ENCODE measurements around the gene FBXW4.

Gene FBXW4

DNA sequence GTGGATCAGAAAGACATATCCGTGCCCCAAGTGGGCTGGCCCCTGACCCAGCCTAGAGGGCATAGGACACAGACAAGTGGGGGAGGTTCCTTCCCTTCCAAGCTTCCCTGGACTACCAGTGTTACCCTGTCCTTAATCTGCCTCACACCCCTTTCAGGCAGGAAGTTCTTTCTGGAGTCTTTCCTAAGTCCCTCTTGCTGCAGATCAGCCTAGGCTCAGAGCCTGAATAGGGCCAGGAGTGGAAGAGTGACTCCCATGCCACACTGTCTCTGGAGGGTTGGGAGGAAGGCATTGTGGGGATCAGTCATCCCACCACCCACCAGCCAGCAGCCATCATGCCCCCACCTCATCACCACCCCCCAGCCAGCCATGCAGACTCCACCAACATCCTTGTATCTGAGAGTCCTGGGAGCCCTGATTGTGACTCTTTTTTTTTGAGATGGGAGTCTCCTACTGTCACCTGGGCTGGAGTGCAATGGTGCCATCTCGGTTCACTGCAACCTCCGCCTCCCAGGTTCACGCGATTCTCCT is 129.5 kb downstream of the FBXW4 start:
- DNase-seq: no peak

DNA sequence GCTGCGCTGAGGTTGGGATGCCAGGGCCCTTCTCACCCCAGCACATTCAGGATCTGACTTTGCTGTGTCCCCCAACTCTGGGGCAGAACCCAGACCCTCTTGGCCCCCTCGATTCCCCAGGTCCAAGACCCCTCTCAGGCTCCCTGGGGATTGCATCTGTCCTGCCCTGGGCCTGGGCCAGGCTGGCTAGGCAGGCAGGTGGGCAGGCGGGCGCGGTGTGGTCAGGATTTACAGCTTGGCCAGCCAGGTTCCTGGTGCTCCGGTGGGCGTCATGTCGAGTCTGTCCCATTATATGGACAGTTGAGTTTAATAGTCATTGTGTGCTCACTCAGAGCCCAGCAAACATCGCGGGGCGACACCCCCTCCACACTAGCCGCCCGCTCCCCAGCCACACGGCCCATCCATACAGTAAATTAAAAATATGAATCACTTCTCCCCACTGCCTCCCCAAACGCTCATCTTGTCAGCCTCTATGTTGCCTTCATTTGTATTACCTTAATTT is 130.4 kb downstream of the FBXW4 start:
- DNase-seq: no peak

DNA sequence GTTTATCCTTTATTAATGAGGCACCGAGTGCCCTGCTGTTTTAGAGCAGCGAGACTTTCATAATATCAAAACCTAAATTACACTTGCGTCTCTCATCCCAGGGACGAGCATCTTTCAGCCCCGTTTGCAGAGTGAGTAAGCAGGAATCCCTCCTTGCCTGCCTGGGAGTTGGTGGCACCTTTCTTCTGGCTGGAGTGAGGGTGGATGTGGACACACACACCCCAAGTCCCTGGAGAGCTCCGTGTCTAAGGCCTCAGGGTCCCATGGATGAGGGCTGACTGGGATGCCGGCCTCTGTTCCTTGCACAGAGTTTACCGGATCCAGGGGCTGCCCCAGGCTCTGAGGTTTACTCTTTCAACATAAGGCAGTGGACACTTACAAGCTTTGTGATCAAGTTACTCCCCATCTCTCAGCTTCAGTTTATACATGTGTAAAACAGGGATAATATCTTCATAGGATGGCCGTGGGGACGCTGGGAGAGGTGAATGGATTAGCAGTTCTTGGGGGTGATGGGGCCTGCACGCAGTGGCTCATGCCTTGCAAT is 131.4 kb downstream of the FBXW4 start:
- DNase-seq: no peak

DNA sequence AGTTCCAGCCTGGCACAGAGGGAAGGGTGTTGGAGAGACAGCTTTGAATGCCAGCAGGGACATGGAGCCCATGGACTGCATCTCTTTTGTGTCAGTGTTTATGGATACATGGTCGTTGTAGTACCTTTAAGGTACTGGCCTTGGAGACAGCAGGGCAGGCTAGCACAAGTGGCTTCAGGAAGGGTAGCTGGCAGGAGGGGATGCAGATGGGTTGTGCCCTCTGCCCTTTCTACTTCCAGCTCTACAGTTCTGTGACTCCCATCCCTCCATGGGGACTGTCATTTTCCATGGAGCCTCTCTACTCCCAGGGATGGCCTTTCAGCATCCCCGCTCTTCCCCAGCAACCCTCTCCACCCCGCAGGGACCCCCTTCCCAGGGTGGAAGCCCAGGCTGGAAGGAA is 132.0 kb downstream of the FBXW4 start:
- DNase-seq: no peak

DNA sequence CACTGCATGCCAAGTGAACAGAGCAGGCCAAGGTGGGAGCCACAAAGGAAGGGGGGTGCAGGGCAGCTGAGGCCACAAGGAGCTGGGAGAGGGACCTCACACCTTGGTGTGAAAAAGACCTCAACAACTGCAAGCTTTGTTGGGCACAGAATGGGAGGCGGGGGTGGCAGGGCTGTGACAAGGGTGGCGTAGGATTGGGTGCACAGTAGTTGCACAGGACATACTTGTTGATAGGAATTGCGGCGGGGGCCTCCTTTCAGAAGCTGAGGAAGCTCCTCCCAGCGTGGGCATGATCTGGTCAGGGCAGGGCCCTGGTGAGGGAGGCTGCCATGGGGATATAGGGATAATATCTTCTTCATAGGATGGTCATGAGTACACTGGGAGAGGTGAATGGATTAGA is 132.7 kb downstream of the FBXW4 start:
- no peak for DNase-seq

DNA sequence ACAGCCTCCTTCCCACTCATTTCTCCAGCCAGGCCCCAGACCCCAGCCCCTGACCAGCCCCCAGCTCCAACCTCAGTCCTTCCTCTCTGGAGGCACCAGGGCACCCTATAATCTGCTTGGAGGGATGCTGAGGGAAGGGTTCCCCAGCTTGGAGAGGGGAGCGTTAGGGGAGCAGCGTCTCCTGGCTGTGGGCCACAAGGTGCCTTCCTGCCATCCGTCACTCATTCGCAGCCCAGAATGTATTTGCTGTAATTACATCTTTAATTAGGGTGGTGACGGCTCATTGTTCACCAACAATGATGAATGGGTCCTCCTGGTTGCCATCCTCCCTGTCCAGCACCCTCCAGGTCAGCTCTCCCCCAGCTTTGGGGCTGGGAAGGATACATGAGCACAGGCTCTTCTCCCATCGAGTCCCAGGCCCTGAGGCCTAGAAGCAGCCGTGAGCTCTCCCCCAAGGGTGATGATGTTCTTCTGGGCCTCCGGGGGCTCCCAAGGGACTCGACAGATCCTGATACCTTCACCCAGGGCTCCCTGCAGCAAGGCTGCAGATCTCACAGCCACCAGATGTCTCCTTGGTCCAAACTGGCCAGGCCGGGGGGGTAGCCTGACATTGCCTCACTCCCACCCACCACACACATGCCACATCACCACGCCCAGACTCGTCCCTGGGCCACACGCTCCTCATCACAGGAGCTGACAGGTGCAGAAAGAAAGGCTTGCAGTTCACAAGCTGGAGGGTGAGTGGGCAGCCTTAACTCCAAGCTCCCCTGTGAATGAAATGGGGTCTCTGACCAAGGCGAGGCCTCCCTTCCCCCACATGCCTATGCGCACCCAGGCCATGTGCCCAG is 133.7 kb downstream of the FBXW4 start:
- DNase-seq: no peak

Measured in activated effector memory CD4-positive, alpha-beta T cell treated with Interleukin-2 at 50 U/mL for 16 hours (primary cell).